ENCODE data around the gene MPZL3.

Gene MPZL3

DNA sequence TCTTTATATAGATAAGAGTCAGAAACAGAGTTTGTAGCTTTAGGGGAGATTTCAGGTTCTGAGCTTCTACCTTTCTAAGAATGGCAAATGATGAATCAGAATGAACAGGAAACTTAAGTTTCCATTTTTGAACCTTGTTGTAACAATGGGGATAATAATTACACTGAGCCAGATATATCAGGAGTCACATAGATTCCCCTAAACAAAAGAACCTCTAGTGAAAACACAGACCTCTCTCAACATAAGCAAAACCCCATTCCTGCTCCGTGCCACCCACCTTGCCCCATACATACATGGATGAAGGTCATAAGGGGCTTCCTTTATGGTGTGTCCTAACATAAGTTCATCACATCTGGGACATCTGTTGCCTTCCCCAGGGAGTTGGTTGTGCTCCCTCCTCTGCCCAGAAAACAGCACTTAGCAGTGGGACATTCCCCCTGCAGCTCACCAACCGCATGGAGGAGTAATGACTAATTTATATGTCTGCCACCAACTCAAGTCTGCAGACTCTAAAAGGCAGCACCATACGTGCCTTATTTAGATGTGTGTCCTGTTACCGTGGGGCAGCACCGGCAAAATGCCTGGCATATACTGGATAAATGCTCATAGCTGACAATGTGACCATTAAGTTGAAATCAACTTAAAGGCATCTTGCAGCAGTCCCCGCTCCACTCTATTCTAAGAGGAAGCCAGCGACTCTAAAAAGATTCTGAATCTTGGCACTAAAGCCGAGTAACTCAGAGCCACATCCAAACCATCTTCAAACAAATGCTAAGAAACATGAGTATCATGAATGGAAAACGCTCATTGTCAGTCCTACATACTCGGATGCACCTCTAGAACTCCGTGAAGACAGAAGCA is 35.3 kb downstream of the MPZL3 start:
- no peak overlapping the region for H2AK5ac ChIP-seq (ENCODE audit: low read length, severe bottlenecking)
- H4K8ac ChIP-seq (ENCODE audit: low read length) = no peak overlapping the region
- peaks cover 62 to 84% of the 10 kb centered on the region in 2 experiments for H3K27me3 ChIP-seq (ENCODE audit: control insufficient read depth in 1 of 2, insufficient read depth in 1 of 2, low read length in 2 of 2)
- no peaks in the 10 kb centered on the region for H3K36me3 ChIP-seq (ENCODE audit: control insufficient read depth in 1 of 2, insufficient read depth in 2 of 2, low read depth in 1 of 2, low read length in 2 of 2)
- H3K4ac ChIP-seq (ENCODE audit: low read depth in 1 of 2, low read length in 2 of 2) = no peak overlapping the region
- no peak overlapping the region for H2BK12ac ChIP-seq (ENCODE audit: low read length in 2 of 2)
- no peak overlapping the region for H3K4me2 ChIP-seq (ENCODE audit: low read length, poor library complexity, severe bottlenecking)
- no peak for DNase-seq
- no peaks in the 10 kb centered on the region for H3K79me1 ChIP-seq (replicated peaks; ENCODE audit: low read length, poor library complexity, severe bottlenecking)
- no peak overlapping the region for H3K9ac ChIP-seq (ENCODE audit: low read length)
- H2BK5ac ChIP-seq (ENCODE audit: low read depth, low read length, poor library complexity, severe bottlenecking) = no peak overlapping the region
- H2BK120ac ChIP-seq (ENCODE audit: low read depth, low read length) = no peak overlapping the region
- H3K27ac ChIP-seq (ENCODE audit: low read length, poor library complexity, severe bottlenecking) = no peak overlapping the region
- WGBS = 82% methylated on average over 11 of the region's 11 CpGs
- H2BK15ac ChIP-seq (ENCODE audit: low read depth, poor library complexity, severe bottlenecking) = no peak overlapping the region
- H3K4me1 ChIP-seq (ENCODE audit: control insufficient read depth, insufficient read depth, low read depth, low read length) = no peaks in the 10 kb centered on the region
- H3K9me3 ChIP-seq (ENCODE audit: control insufficient read depth, low read length) = no peaks in the 10 kb centered on the region
- no peak overlapping the region for H3K4me3 ChIP-seq (ENCODE audit: insufficient read depth in 1 of 2, low read depth in 1 of 2, low read length in 2 of 2)
- H3K14ac ChIP-seq (ENCODE audit: low read length in 2 of 2) = no peak overlapping the region
- H2AFZ ChIP-seq (ENCODE audit: low read depth, low read length) = no peak overlapping the region
- H3K18ac ChIP-seq (ENCODE audit: low read depth in 1 of 2, low read length in 2 of 2) = no peak overlapping the region
- no peak overlapping the region for H4K91ac ChIP-seq (ENCODE audit: low read length)
- H3K23ac ChIP-seq (ENCODE audit: low read length in 2 of 2) = no peak overlapping the region

DNA sequence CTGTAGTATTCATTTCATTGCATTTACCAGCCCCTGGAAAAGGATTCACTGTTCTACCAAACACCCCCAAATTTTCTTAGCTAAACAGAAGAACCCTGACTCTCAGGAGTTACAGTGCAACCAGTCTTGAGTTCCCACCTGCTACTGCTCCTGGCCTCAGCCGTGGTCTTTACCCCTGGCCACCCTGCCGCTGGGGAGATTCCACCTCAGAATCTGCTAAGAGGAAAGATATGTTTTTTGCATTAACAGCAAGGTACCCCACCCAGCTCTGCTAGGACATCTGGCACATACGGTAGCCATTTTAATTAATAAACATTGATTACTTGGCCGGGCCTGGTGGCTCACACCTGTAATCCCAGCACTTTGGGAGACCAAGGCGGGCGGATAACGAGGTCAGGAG is 36.4 kb downstream of the MPZL3 start:
- H3K27ac ChIP-seq (ENCODE audit: low read length, poor library complexity, severe bottlenecking) = no peak overlapping the region
- no peak overlapping the region for H3K23ac ChIP-seq (ENCODE audit: low read length in 2 of 2)
- no peaks in the 10 kb centered on the region for H3K9me3 ChIP-seq (ENCODE audit: control insufficient read depth, low read length)
- H3K36me3 ChIP-seq (ENCODE audit: control insufficient read depth in 1 of 2, insufficient read depth in 2 of 2, low read depth in 1 of 2, low read length in 2 of 2) = no peaks in the 10 kb centered on the region
- no peak overlapping the region for H3K9ac ChIP-seq (ENCODE audit: low read length)
- H2AFZ ChIP-seq (ENCODE audit: low read depth, low read length) = no peak overlapping the region
- no peak overlapping the region for H3K4me2 ChIP-seq (ENCODE audit: low read length, poor library complexity, severe bottlenecking)
- H2BK12ac ChIP-seq (ENCODE audit: low read length in 2 of 2) = no peak overlapping the region
- H3K18ac ChIP-seq (ENCODE audit: low read depth in 1 of 2, low read length in 2 of 2) = no peak overlapping the region
- peaks cover 65 to 84% of the 10 kb centered on the region in 2 experiments for H3K27me3 ChIP-seq (ENCODE audit: control insufficient read depth in 1 of 2, insufficient read depth in 1 of 2, low read length in 2 of 2)
- H3K79me1 ChIP-seq (replicated peaks; ENCODE audit: low read length, poor library complexity, severe bottlenecking) = no peaks in the 10 kb centered on the region
- no peak overlapping the region for H2BK5ac ChIP-seq (ENCODE audit: low read depth, low read length, poor library complexity, severe bottlenecking)
- no peak overlapping the region for H3K4ac ChIP-seq (ENCODE audit: low read depth in 1 of 2, low read length in 2 of 2)
- no peak overlapping the region for H2BK120ac ChIP-seq (ENCODE audit: low read depth, low read length)
- no peak overlapping the region for H2AK5ac ChIP-seq (ENCODE audit: low read length, severe bottlenecking)
- DNase-seq = no peak
- no peaks in the 10 kb centered on the region for H3K4me1 ChIP-seq (ENCODE audit: control insufficient read depth, insufficient read depth, low read depth, low read length)
- H3K4me3 ChIP-seq (ENCODE audit: insufficient read depth in 1 of 2, low read depth in 1 of 2, low read length in 2 of 2) = no peak overlapping the region
- no peak overlapping the region for H4K91ac ChIP-seq (ENCODE audit: low read length)
- WGBS = 90% methylated on average over 7 of the region's 7 CpGs
- H4K8ac ChIP-seq (ENCODE audit: low read length) = no peak overlapping the region
- no peak overlapping the region for H2BK15ac ChIP-seq (ENCODE audit: low read depth, poor library complexity, severe bottlenecking)
- no peak overlapping the region for H3K14ac ChIP-seq (ENCODE audit: low read length in 2 of 2)

DNA sequence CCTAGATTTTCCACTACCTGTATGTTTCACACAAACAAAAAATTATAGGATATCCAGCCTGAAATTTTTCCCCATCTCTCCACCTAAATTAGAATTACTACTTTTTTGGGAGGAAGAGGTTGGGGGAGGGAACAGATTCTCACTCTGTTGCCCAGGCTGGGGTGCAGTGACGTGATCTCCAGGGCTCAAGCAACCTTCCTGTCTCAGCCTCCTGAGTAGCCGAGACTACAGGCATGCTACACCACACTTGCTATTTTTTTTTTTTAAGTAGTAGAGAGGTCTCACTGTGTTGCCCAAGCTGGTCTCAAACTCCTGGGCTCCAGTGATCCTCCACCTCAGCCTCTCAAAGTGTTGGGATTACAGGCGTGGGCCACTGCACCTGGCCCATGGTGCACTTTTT is 36.9 kb downstream of the MPZL3 start:
- H3K27me3 ChIP-seq (ENCODE audit: control insufficient read depth in 1 of 2, insufficient read depth in 1 of 2, low read length in 2 of 2) = peaks cover 65 to 84% of the 10 kb centered on the region in 2 experiments
- WGBS = 93% methylated on average over 2 of the region's 3 CpGs
- H2AK5ac ChIP-seq (ENCODE audit: low read length, severe bottlenecking) = no peak overlapping the region

DNA sequence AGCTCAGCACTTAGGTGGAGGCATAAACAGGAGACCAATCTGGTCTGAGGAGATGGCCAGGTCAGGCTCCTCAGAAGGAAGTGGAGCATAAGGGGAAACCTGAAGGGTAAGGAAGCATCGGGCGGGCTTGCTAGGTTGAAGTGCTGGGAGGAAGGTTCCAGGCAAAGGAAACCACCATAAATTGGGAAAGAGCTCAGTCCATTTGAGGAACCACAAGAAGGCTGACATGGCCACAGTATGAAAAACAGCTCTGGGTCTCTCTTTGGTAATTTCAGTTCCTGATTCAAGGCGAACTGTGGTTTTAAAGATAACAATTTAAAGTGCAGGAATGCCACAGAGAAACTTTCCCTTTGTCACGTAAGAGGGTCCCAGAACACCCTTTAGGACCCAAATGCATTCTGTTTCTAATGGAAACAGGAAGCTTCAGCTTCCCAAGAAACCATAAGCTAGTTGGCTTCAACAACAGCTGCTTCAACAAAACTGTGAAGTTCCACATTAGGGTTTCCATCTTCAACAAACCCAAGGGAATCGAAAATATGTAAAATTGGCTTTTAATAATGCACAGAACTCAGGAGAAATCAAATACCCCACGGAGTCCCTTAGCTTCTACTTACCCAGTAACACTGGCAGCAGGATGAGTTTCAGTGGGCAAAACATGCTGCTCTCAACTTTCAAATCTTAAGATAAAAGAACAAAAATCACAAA is 37.8 kb downstream of the MPZL3 start:
- Histone ChIP-seq H3K14ac (ENCODE audit: low read length in 2 of 2) (no peak overlapping the region), H2AK5ac (ENCODE audit: low read length, severe bottlenecking) (no peak overlapping the region), H3K4me2 (ENCODE audit: low read length, poor library complexity, severe bottlenecking) (no peak overlapping the region), H3K4me3 (ENCODE audit: insufficient read depth in 1 of 2, low read depth in 1 of 2, low read length in 2 of 2) (no peak overlapping the region), H4K91ac (ENCODE audit: low read length) (no peak overlapping the region), H3K4ac (ENCODE audit: low read depth in 1 of 2, low read length in 2 of 2) (no peak overlapping the region), H3K36me3 (ENCODE audit: control insufficient read depth in 1 of 2, insufficient read depth in 2 of 2, low read depth in 1 of 2, low read length in 2 of 2) (no peaks in the 10 kb centered on the region), H2BK15ac (ENCODE audit: low read depth, poor library complexity, severe bottlenecking) (no peak overlapping the region), H3K9me3 (ENCODE audit: control insufficient read depth, low read length) (no peaks in the 10 kb centered on the region), H4K8ac (ENCODE audit: low read length) (no peak overlapping the region), H3K79me1 (replicated peaks; ENCODE audit: low read length, poor library complexity, severe bottlenecking) (no peaks in the 10 kb centered on the region), H3K4me1 (ENCODE audit: control insufficient read depth, insufficient read depth, low read depth, low read length) (no peaks in the 10 kb centered on the region), H3K9ac (ENCODE audit: low read length) (no peak overlapping the region), H2BK5ac (ENCODE audit: low read depth, low read length, poor library complexity, severe bottlenecking) (no peak overlapping the region), H2BK12ac (ENCODE audit: low read length in 2 of 2) (no peak overlapping the region), H3K23ac (ENCODE audit: low read length in 2 of 2) (no peak overlapping the region), H3K27me3 (ENCODE audit: control insufficient read depth in 1 of 2, insufficient read depth in 1 of 2, low read length in 2 of 2) (peaks cover 58 to 81% of the 10 kb centered on the region in 2 experiments), H2BK120ac (ENCODE audit: low read depth, low read length) (no peak overlapping the region), H3K18ac (ENCODE audit: low read depth in 1 of 2, low read length in 2 of 2) (no peak overlapping the region), H3K27ac (ENCODE audit: low read length, poor library complexity, severe bottlenecking) (no peak overlapping the region), H2AFZ (ENCODE audit: low read depth, low read length) (no peak overlapping the region)
- no peak for DNase-seq
- WGBS = 73% methylated on average over 6 of the region's 6 CpGs

More for the DNA sequence above, 36.9 kb downstream of the MPZL3 start:
- no peak overlapping the region for H3K9ac ChIP-seq (ENCODE audit: low read length)
- no peak overlapping the region for H3K23ac ChIP-seq (ENCODE audit: low read length in 2 of 2)
- no peak overlapping the region for H4K91ac ChIP-seq (ENCODE audit: low read length)
- H3K18ac ChIP-seq (ENCODE audit: low read depth in 1 of 2, low read length in 2 of 2) = no peak overlapping the region
- no peak overlapping the region for H3K27ac ChIP-seq (ENCODE audit: low read length, poor library complexity, severe bottlenecking)
- no peak for DNase-seq
- no peaks in the 10 kb centered on the region for H3K9me3 ChIP-seq (ENCODE audit: control insufficient read depth, low read length)
- no peak overlapping the region for H3K4ac ChIP-seq (ENCODE audit: low read depth in 1 of 2, low read length in 2 of 2)
- no peaks in the 10 kb centered on the region for H3K79me1 ChIP-seq (replicated peaks; ENCODE audit: low read length, poor library complexity, severe bottlenecking)
- no peak overlapping the region for H4K8ac ChIP-seq (ENCODE audit: low read length)
- no peak overlapping the region for H2BK15ac ChIP-seq (ENCODE audit: low read depth, poor library complexity, severe bottlenecking)
- no peaks in the 10 kb centered on the region for H3K36me3 ChIP-seq (ENCODE audit: control insufficient read depth in 1 of 2, insufficient read depth in 2 of 2, low read depth in 1 of 2, low read length in 2 of 2)
- no peak overlapping the region for H2BK12ac ChIP-seq (ENCODE audit: low read length in 2 of 2)
- no peaks in the 10 kb centered on the region for H3K4me1 ChIP-seq (ENCODE audit: control insufficient read depth, insufficient read depth, low read depth, low read length)
- no peak overlapping the region for H3K4me3 ChIP-seq (ENCODE audit: insufficient read depth in 1 of 2, low read depth in 1 of 2, low read length in 2 of 2)
- no peak overlapping the region for H2BK120ac ChIP-seq (ENCODE audit: low read depth, low read length)
- no peak overlapping the region for H3K14ac ChIP-seq (ENCODE audit: low read length in 2 of 2)
- H2AFZ ChIP-seq (ENCODE audit: low read depth, low read length) = no peak overlapping the region
- no peak overlapping the region for H3K4me2 ChIP-seq (ENCODE audit: low read length, poor library complexity, severe bottlenecking)
- no peak overlapping the region for H2BK5ac ChIP-seq (ENCODE audit: low read depth, low read length, poor library complexity, severe bottlenecking)

Data from mesenchymal stem cell (in vitro differentiated cells and primary cell).